ENCODE results near the gene PYDC2. TPM values are rescaled to one million over a fixed set of nuclear protein-coding genes. Genes with fewer than 3 reads are reported as not detected.

Gene PYDC2
- total RNA-seq, 2 donors from 2014 or later, result not detected

DNA sequence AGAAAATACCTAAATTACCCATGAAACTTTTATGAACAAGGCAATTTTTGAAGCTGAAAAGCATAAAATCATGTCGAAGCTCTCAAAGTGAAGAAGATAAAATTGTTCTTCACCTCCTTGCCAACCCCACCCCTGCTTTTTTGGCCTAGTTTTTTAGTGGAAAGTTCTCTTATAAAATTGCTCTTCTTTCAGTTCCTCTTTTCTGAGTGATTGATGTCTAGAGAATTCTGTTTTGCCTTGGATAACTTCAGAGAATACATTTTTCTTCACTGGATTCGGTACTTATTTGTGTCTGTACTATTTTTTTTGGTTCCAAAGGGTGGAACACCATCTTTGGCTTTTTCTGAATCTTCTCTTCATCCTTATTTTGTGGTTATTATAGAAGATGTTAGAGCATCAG lies 25.0 kb upstream of the PYDC2 start:
- intact Hi-C loops (cut with DNase I), result no loop called here
- Histone ChIP-seq H3K36me3 (no peaks in the 10 kb centered on the region), H3K4me1 (replicated peaks) (no peaks in the 10 kb centered on the region), H3K4me3 (no peak overlapping the region), H3K27ac (no peak overlapping the region), H3K27me3 (replicated peaks; ENCODE audit: insufficient read depth) (no peaks in the 10 kb centered on the region), H3K9me3 (no peaks in the 10 kb centered on the region)
- DNase-seq (ENCODE audit: low spot score), result no peak
- TF ChIP-seq POLR2A (IDR thresholded peaks at IDR 0.05), result no peak
- 81% methylated on average over 2 of the region's 2 CpGs for WGBS

GRCh38 chr3:191438150-191438814 lies 22.7 kb upstream of the PYDC2 start:
- Histone ChIP-seq H3K27me3 (replicated peaks; ENCODE audit: insufficient read depth) (no peaks in the 10 kb centered on the region), H3K9me3 (no peaks in the 10 kb centered on the region), H3K4me3 (no peak overlapping the region), H3K27ac (no peak overlapping the region), H3K36me3 (no peaks in the 10 kb centered on the region), H3K4me1 (replicated peaks) (no peaks in the 10 kb centered on the region)
- DNase-seq (ENCODE audit: low spot score), result no peak
- no peak for TF ChIP-seq POLR2A (IDR thresholded peaks at IDR 0.05)
- TF ChIP-seq POLR2AphosphoS5 (IDR thresholded peaks at IDR 0.05), result no peak
- no peak for TF ChIP-seq CTCF (IDR thresholded peaks at IDR 0.05)
- intact Hi-C loops (cut with DNase I), result no loop called here
- 89% methylated on average over 2 of the region's 2 CpGs for WGBS

DNA sequence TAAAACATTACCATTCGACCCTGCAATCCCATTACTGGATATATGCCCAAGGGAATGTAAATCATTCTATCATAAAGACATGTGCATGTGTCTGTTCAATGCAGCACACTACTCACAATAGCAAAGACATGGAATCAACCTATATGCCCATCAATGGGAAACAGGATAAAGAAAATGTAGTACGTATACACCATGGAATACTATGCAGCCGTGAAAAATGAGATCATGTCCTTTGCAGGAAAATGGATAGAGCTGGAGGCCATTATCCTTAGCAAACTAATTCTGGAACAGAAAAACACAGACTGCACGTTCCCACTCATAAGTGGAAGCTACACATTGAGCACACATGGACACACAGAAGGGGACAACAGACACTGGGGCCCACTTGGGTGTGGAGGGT lies 20.4 kb upstream of the PYDC2 start:
- Histone ChIP-seq H3K4me3 (no peak overlapping the region), H3K9me3 (no peaks in the 10 kb centered on the region), H3K27ac (no peak overlapping the region), H3K36me3 (no peaks in the 10 kb centered on the region), H3K27me3 (replicated peaks; ENCODE audit: insufficient read depth) (no peaks in the 10 kb centered on the region), H3K4me1 (replicated peaks) (no peaks in the 10 kb centered on the region)
- no peak for DNase-seq (ENCODE audit: low spot score)
- 90% methylated on average over 4 of the region's 4 CpGs for WGBS
- TF ChIP-seq CTCF (IDR thresholded peaks at IDR 0.05) (no peak), POLR2A (IDR thresholded peaks at IDR 0.05) (no peak), POLR2AphosphoS5 (IDR thresholded peaks at IDR 0.05) (no peak)
- intact Hi-C loops (cut with DNase I), result no loop called here

DNA sequence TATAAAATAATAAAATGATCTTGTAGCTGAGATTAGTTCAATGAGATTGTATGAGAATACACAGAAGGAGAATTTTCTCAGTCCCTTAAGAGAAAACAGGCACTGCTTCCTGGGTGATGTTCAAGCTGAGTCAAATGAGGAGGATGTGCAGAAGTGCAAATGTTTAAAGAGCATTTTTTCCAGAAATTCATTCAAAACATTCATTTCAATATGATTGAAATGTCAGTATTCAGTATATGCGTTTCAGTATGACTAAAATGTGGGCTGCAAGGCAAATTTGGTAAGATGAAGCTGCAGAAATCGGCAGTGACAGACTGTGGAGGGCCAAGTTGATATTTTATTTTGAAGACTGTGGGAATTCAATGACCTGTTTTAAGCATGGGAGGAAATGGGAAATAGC lies 19.3 kb upstream of the PYDC2 start:
- 85% methylated on average over 2 of the region's 2 CpGs for WGBS
- intact Hi-C loops (cut with DNase I), result no loop called here
- H3K27ac ChIP-seq, result no peak overlapping the region
- H3K4me3 ChIP-seq, result no peak overlapping the region
- no peaks in the 10 kb centered on the region for H3K9me3 ChIP-seq
- no peaks in the 10 kb centered on the region for H3K36me3 ChIP-seq
- H3K27me3 ChIP-seq (replicated peaks; ENCODE audit: insufficient read depth), result no peaks in the 10 kb centered on the region
- no peak for TF ChIP-seq POLR2A (IDR thresholded peaks at IDR 0.05)
- no peak for TF ChIP-seq POLR2AphosphoS5 (IDR thresholded peaks at IDR 0.05)
- no peak for TF ChIP-seq CTCF (IDR thresholded peaks at IDR 0.05)
- no peaks in the 10 kb centered on the region for H3K4me1 ChIP-seq (replicated peaks)
- DNase-seq (ENCODE audit: low spot score), result no peak

GRCh38 chr3:191444569-191444968 lies 16.4 kb upstream of the PYDC2 start:
- intact Hi-C loops (cut with DNase I), result no loop called here
- no peaks in the 10 kb centered on the region for H3K4me1 ChIP-seq (replicated peaks)
- no peak overlapping the region for H3K4me3 ChIP-seq
- no peaks in the 10 kb centered on the region for H3K36me3 ChIP-seq
- 92% methylated on average over 3 of the region's 3 CpGs for WGBS
- no peaks in the 10 kb centered on the region for H3K27me3 ChIP-seq (replicated peaks; ENCODE audit: insufficient read depth)
- TF ChIP-seq POLR2A (IDR thresholded peaks at IDR 0.05), result no peak
- TF ChIP-seq POLR2AphosphoS5 (IDR thresholded peaks at IDR 0.05), result no peak
- no peak for TF ChIP-seq CTCF (IDR thresholded peaks at IDR 0.05)
- DNase-seq (ENCODE audit: low spot score), result no peak
- H3K9me3 ChIP-seq, result no peaks in the 10 kb centered on the region
- no peak overlapping the region for H3K27ac ChIP-seq
